GM03348 (cell line): ENCODE data around the gene KDM4B.

Experiments used
- DNase-seq: peaks from one replicate; pipeline ENCODE4 v3.0.0; 2012; ENCODE audit warnings: low spot score

The KDM4B gene

GRCh38 chr19:5086725-5087439 lies 118.0 kb downstream of the KDM4B start:
- no peak for DNase-seq

GRCh38 chr19:5089283-5089682 lies 120.4 kb downstream of the KDM4B start:
- no peak for DNase-seq

- DNase-seq = no peak
Observed at GRCh38 chr19:5090465-5091017, 121.6 kb downstream of the KDM4B start.

- peak; percentile 81 for DNase-seq
Observed at GRCh38 chr19:5091018-5091683, 122.2 kb downstream of the KDM4B start.

- no peak for DNase-seq
Observed at GRCh38 chr19:5091684-5092480, 123.0 kb downstream of the KDM4B start.

- no peak for DNase-seq
Observed at GRCh38 chr19:5092481-5092843, 123.5 kb downstream of the KDM4B start.

- no peak for DNase-seq
Observed at GRCh38 chr19:5093297-5093928, 124.5 kb downstream of the KDM4B start.

- DNase-seq = no peak
Observed at GRCh38 chr19:5093948-5094718, 125.2 kb downstream of the KDM4B start.

- DNase-seq = no peak
Observed at GRCh38 chr19:5094768-5095567, 126.1 kb downstream of the KDM4B start.

GRCh38 chr19:5095568-5095850 lies 126.6 kb downstream of the KDM4B start:
- no peak for DNase-seq

- DNase-seq = no peak
Observed at GRCh38 chr19:5096536-5096935, 127.6 kb downstream of the KDM4B start.

- DNase-seq = no peak
Observed at GRCh38 chr19:5097331-5097930, 128.5 kb downstream of the KDM4B start.

GRCh38 chr19:5097959-5098623 lies 129.2 kb downstream of the KDM4B start:
- no peak for DNase-seq

- DNase-seq = no peak
Observed at GRCh38 chr19:5098646-5099045, 129.7 kb downstream of the KDM4B start.

- no peak for DNase-seq
Observed at GRCh38 chr19:5099701-5100221, 130.8 kb downstream of the KDM4B start.

- no peak for DNase-seq
Observed at GRCh38 chr19:5101871-5102270, 133.0 kb downstream of the KDM4B start.

- no peak for DNase-seq
Observed at GRCh38 chr19:5102520-5102919, 133.6 kb downstream of the KDM4B start.

- peak; percentile 35 for DNase-seq
Observed at GRCh38 chr19:5103061-5103701, 134.3 kb downstream of the KDM4B start.

GRCh38 chr19:5103812-5104410 lies 135.0 kb downstream of the KDM4B start:
- no peak for DNase-seq
